Prostate gland (tissue), 2 donors: ENCODE data around the gene PPIB.

Source experiments
- POLR2A ChIP-seq: fragments of 450-650 bp; IDR thresholded peaks from one replicate; pipeline ENCODE4 v1.6.1; 2016; ENCODE audit warnings: antibody characterized with exemption, mild to moderate bottlenecking
- POLR2AphosphoS5 ChIP-seq: sonication (generic); formaldehyde crosslinking; IDR thresholded peaks from one replicate; pipeline ENCODE4 v1.6.1; 2017; ENCODE audit warnings: antibody characterized with exemption
- TF ChIP-seq, protein P1 (sequence below), 4 experiments: fragments of 200-600 bp in 2 of 4; fragments of 450-650 bp in 2 of 4; sonication (generic) in 2 of 4; IDR thresholded peaks; 1 replicate in 3 of 4; 2 replicates in 1 of 4; pipeline ENCODE4 v1.5.1; 2016 to 2019; ENCODE audit warnings: antibody characterized with exemption in 4 of 4, mild to moderate bottlenecking in 2 of 4, moderate library complexity in 2 of 4

DNA sequence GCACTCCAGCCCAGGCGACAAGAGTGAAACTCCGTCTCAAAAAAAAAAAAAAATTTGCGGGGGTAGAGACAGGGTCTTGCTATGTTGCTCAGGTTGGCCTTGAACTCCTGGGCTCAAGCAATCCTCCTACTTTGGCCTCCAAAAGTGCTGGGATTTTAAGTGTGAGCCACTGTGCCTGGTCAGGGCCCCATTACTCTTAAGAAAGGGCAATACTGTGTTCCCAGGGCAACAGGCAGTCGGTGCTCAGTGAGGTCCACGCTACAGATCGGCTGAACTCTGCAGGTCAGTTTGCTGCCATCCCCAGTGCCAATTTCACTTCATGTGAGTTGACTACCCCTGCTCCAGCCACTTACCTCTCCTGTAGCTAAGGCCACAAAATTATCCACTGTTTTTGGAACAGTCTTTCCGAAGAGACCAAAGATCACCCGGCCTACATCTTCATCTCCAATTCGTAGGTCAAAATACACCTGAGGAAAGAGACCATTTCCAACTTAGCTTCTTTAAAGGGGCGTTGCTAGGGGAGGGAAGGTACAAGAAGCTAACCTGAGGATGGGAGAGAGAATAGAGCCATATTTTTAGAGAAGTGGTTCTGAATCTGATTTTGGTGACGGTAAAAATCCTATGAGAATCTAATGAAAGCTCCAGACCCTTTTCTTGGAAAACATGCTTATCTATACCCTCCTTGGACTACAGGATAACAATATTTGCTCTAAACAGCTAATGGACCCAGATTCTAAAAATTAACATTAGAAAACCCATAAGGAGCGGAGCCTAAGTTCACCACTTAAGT, 939 bp downstream of the PPIB start:
- TF ChIP-seq POLR2AphosphoS5 (no peak), POLR2A (no peak)
- TF ChIP-seq, protein P1, sequence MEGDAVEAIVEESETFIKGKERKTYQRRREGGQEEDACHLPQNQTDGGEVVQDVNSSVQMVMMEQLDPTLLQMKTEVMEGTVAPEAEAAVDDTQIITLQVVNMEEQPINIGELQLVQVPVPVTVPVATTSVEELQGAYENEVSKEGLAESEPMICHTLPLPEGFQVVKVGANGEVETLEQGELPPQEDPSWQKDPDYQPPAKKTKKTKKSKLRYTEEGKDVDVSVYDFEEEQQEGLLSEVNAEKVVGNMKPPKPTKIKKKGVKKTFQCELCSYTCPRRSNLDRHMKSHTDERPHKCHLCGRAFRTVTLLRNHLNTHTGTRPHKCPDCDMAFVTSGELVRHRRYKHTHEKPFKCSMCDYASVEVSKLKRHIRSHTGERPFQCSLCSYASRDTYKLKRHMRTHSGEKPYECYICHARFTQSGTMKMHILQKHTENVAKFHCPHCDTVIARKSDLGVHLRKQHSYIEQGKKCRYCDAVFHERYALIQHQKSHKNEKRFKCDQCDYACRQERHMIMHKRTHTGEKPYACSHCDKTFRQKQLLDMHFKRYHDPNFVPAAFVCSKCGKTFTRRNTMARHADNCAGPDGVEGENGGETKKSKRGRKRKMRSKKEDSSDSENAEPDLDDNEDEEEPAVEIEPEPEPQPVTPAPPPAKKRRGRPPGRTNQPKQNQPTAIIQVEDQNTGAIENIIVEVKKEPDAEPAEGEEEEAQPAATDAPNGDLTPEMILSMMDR (IDR thresholded peaks at IDR 0.05), result no peak
